Skeletal muscle satellite cell (primary cell): ENCODE measurements around the gene ZFP3. TPM values are rescaled to one million over a fixed set of nuclear protein-coding genes. Genes with fewer than 3 reads are reported as not detected.
A peak's percentile ranks its signal among the peaks of the same experiment; 100 is the strongest.
"Not testable (repeated sequence)": the region's sequence is repeated elsewhere in the genome, so short reads cannot be mapped to it uniquely, and the experiment has no call there.

Experiments
- H3K27me3 ChIP-seq: 2 replicates; pipeline ENCODE4 v1.7.0; 2013; ENCODE audit warnings: low read length; ENCODE audit not compliant: control insufficient read depth, insufficient read depth
- H3K36me3 ChIP-seq: 2 replicates; pipeline ENCODE4 v1.7.0; 2013; ENCODE audit warnings: mild to moderate bottlenecking, control low read depth, low read length; ENCODE audit not compliant: insufficient read depth
- H3K4me1 ChIP-seq: 2 replicates; pipeline ENCODE4 v1.7.0; 2013; ENCODE audit warnings: low read length; ENCODE audit not compliant: control insufficient read depth, insufficient read depth
- H3K4me2 ChIP-seq: 2 replicates; pipeline ENCODE4 v1.7.0; 2013; ENCODE audit warnings: mild to moderate bottlenecking, low read length
- H3K4me3 ChIP-seq: 2 replicates; pipeline ENCODE4 v1.7.0; 2013; ENCODE audit warnings: low read length
- H3K9ac ChIP-seq: 2 replicates; pipeline ENCODE4 v1.7.0; 2013; ENCODE audit warnings: mild to moderate bottlenecking, low read depth, low read length, moderate library complexity
- H3K9me3 ChIP-seq: replicated peaks from 2 replicates; pipeline ENCODE4 v1.7.0; 2013; ENCODE audit warnings: mild to moderate bottlenecking, control low read depth, low read length
- total RNA-seq: library from RNA; depleted of rRNA; stranded (reverse); fragments of >200 nt; gene quantifications from 2 replicates; pipeline ENCODE4 v1.2.3, GENCODE V29; 2012; rRNA removed

Gene ZFP3
- total RNA-seq, result 0.76 and 0.87 TPM in 2 replicates

DNA sequence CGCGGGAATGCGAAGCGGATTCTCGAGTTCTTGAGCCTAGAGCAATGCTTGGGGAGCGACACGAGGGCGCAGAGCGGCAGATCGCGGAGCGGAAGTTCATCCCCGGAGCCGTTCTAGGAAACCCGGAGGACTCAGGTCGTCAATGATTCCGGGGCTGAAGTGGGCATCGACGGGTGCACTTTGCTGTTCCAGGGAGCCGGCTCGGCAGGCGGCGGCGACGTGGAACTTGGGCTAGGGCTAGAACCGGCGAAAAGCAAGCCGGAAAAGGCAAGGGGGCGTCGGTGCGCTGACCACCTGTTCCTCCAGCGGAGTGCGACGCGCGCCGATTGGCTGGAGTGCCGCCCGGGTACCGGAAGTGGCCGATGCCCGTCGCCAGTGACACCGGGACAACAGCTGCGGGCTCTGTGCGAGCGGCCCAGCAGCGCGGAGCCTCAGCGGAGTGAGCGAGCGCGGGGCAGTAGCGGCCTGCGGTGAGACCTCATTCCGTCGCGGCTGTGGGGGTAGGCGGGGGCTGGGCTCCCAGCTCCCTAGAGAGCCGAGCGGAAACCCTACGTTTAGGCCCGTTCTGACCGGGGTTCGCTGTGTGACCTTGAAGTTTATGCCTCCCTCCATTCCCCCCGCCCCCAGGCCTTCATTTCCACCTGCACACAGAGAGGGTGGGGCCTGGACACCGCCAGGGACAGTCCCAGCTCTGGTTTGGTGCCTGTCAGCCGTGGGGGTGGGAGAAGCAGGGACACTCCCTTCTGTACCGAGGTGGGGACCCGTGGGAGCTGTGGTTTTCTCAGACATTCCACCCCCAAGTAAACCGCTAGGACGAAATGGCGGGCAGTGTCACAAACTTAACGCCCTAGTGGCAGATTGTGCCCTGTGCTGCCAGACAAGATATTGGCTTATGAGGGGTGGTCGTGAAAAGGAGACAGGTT, at the start of gene ZFP3:
Gene ZFP3 (plus strand): TSS at position 362 of the 923 bp plus-strand sequence. CDS start 13,038 bp downstream, outside the sequence.
- H3K4me3 ChIP-seq, result peak within 1 kb of the TSS; percentile 77
- no peaks in the 10 kb centered on the region for H3K27me3 ChIP-seq
- no peaks in the 10 kb centered on the region for H3K9me3 ChIP-seq
- H3K9ac ChIP-seq, result peak within 1 kb of the TSS; percentile 76
- peak within 1 kb of the TSS; percentile 82 for H3K4me2 ChIP-seq
- H3K36me3 ChIP-seq, result no peaks in the 10 kb centered on the region
- peaks cover 11% of the 10 kb centered on the region for H3K4me1 ChIP-seq

DNA sequence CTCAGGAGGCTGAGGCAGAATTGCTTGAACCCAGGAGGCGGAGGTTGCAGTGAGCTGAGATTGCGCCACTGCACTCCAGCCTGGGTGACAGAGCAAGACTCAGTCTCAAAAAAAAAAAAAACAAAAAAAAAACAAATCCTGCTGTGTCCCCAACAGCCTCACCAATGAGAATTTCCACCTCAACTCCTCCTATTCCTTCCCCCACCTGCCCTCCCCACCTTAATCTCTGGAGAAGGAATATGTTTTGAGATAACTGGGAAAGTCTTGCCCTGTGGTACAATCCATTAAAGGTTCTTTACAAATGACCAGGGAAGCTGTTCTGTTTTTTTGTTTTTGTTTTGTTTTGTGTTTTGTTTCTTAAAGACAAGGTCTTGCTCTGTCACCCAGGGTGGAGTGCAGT, 48.1 kb upstream of the ZFP3 start:
- H3K4me3 ChIP-seq, H3K9me3 ChIP-seq, H3K4me2 ChIP-seq, H3K4me1 ChIP-seq, H3K27me3 ChIP-seq, H3K36me3 ChIP-seq, H3K9ac ChIP-seq: not testable (repeated sequence)

DNA sequence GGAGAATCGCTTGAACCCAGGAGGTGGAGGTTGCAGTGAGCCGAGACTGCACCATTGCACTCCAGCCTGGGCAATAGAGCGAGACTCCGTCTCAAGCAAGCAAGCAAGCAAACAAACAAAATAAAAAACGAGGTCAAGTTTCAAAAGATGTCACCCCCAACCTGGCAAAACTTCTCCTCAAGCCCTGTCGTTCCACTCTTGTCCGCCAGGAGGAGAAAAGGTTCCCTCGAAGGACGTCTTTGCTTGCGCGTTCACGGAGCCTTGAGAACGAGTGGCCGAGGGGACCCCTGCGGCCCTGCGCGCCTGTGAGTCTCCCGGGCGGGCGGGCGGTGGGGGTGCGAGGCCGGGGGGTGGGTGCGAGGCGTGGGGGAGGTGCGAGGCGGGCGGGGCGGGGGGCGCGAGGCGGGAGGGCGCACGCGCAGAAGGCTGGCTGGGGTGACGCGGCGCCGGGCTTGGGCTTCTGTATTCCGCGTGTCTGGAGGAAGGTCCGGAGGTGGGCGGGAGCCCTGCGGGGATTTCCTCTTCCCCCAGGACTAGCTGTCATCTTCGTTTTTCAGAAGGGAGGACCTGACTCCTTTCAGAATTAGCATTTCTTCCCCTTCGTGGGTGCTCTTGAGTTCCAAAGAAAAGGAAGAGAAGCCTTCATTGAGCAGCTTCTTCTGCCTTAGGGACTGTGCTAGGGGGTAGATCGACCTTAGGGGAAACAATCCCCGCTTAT, 46.7 kb upstream of the ZFP3 start:
- H3K9ac ChIP-seq, result peak overlapping the region; percentile 8
- peaks cover 7% of the 10 kb centered on the region for H3K27me3 ChIP-seq
- no peaks in the 10 kb centered on the region for H3K9me3 ChIP-seq
- H3K4me3 ChIP-seq, result peak overlapping the region; percentile 56
- H3K4me2 ChIP-seq, result peak overlapping the region; percentile 74
- H3K36me3 ChIP-seq, result no peaks in the 10 kb centered on the region
- peaks cover 3% of the 10 kb centered on the region for H3K4me1 ChIP-seq

DNA sequence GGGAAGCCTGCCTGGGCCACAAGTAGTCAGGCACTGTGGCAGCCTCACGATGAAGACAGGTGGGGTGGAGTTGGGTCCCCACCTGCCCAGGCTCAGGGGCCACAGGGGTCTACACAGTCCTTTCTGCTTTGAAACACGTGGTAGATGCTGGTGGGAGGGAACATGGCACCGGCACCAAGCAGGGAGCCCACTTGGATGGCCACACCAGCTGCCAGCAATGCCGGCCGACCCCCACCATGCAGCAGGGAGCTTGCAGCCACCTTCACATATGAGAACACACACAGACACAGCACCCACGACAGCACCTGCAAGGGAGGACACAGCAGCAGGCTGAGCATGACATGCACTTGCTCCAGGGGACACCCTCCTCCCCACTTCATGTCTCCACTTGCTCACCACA, 45.4 kb upstream of the ZFP3 start:
- H3K4me3 ChIP-seq, result no peak overlapping the region

DNA sequence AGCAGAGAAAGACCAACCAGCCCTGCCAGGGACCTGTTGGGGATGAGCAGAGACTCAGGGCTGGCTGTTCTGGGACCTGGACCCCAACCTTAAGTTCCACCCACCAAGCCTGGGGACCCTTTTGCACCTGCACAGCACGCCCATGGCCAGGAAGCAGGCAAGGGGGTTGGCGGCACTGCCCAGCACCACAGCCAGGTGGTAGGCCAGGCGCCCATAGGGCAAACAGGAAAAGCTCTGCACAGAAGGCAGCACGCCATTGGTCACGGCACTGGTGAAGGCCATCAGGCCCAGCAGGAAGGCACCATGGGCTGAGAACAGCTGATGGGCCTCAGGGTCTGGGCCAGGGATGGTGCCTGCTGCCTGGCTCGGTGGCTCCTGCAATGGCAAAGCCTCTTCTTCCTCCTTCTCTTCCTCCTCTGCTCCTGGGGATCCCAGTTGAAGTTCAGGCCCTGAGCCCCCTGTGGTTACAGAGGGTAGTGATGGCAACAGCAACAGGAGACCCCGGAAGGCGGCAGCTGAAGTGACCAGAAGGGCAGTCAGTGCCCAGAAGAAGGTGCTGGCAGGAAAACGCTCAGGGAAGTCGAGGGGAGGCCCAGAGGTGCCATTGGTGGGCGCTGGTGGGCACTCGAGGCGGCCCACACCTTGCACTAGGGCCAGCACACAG, 44.8 kb upstream of the ZFP3 start:
- Histone ChIP-seq H3K4me1 (peaks cover 3% of the 10 kb centered on the region), H3K9ac (no peak overlapping the region), H3K27me3 (peaks cover 7% of the 10 kb centered on the region), H3K4me2 (no peak overlapping the region), H3K4me3 (no peak overlapping the region), H3K9me3 (no peaks in the 10 kb centered on the region), H3K36me3 (no peaks in the 10 kb centered on the region)

More for the DNA sequence above, 45.4 kb upstream of the ZFP3 start:
- no peaks in the 10 kb centered on the region for H3K9me3 ChIP-seq
- H3K4me2 ChIP-seq, result no peak overlapping the region
- H3K9ac ChIP-seq, result no peak overlapping the region
- H3K36me3 ChIP-seq, result no peaks in the 10 kb centered on the region
- peaks cover 7% of the 10 kb centered on the region for H3K27me3 ChIP-seq
- peaks cover 3% of the 10 kb centered on the region for H3K4me1 ChIP-seq

DNA sequence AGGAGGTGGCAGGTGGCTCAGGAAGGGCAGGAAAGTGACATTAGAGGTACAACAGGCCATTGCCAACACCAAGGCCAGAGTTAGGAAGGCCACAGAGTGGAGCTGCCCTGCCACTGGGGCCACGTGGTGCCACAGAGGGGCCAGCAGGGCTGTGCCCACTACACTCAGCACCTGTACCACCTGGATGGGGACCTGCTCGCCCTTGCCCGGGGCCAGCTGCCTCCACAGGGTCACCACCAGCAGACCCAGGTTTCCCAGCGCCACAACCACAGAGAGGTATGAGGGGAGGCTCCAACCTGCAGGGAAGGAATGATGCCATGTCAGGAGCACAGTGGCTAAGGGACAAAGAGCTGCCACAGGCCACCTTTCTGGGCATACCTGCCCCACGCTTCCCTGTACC, 44.2 kb upstream of the ZFP3 start:
- H3K4me3 ChIP-seq, result no peak overlapping the region
- H3K9me3 ChIP-seq, result no peaks in the 10 kb centered on the region
- H3K36me3 ChIP-seq, result no peaks in the 10 kb centered on the region
- H3K9ac ChIP-seq, result no peak overlapping the region
- H3K4me2 ChIP-seq, result no peak overlapping the region
- peaks cover 7% of the 10 kb centered on the region for H3K27me3 ChIP-seq
- H3K4me1 ChIP-seq, result peaks cover 3% of the 10 kb centered on the region

DNA sequence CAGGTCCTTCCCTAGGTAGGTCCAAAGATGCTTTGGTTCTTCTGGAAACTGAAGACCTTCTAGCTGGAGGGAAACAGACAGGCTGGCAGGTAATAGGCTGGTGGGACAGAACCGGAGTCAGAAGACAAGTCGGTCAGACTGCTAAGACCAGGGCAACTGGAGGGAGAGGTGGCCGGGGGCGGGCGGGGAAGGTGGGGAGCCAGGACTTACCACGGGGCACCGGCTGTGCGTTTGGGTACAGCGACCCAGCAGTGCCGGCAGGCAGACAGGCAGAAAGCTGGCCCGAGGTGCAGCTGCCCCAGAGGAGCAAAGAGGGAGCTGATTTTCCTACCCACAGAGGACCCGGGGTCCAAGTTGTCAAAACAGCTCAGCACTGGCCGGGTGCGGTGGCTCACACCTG, 43.6 kb upstream of the ZFP3 start:
- peaks cover 7% of the 10 kb centered on the region for H3K27me3 ChIP-seq
- no peak overlapping the region for H3K4me3 ChIP-seq
- H3K9ac ChIP-seq, result no peak overlapping the region
- H3K9me3 ChIP-seq, result no peaks in the 10 kb centered on the region
- H3K4me1 ChIP-seq, result peaks cover 3% of the 10 kb centered on the region
- no peaks in the 10 kb centered on the region for H3K36me3 ChIP-seq
- no peak overlapping the region for H3K4me2 ChIP-seq

DNA sequence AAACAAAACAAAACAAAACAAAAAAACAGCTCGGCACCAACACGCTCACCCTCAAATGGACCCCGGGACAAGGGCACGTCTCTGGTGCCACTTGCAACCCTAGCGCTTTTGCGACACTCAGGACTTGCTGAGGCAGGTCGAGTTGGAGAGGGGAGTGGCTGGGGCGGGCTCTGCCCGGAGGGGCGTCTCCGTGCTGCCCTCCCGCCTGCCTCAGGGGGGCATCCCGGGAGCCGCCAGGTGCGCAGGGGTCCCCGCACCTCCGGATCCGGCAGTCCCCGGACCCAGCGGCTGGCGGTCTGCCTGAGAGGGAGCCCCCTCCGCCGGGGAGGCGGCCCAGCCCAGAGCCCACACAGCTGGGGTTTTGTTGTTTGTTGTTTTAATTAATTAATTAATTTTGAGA, 43.0 kb upstream of the ZFP3 start, which contains the start of gene SLC52A1:
Gene SLC52A1 (minus strand): TSS at position 112 of the 400 bp plus-strand sequence. CDS start 820 bp downstream, outside the sequence.
- H3K4me2 ChIP-seq, result peak within 1 kb of the TSS; percentile 67

DNA sequence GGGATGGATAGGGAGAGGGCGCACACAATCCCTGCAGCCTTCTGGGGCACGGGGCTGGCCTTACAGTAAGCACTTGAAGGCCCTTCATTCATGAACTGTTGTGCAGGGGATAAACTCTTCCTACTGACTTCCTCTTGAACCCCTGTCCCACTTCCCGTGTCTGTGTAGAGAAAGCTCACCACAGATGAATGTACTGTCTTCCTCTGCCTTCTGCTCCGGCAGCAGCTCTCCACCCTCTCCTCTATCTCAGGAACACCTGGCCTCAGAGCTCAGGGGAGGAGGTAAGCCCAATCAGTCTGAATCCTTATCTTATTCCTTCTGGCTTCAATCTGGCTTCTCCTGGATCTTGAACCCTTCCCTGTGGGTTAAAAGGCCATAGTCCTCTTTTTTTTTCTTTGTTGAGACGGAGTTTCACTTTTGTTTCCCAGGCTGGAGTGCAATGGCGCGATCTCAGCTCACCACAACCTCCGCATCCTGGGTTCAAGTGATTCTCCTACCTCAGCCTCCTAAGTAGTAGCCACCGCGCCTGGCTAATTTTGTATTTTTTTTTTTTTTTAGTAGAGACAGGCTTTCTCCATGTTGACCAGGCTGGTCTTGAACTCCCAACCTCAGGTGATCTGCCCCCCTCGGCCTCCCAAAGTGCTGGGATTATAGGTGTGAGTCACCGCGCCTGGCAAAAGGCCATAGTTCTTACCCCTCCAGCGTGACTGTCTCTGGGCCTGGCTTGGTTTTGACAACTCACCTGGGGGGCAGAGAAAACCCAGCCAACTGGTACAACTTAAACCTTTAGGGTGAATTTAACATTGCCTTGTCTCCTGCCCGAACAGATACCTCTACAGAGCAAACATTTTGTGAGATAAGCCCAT, 35.9 kb upstream of the ZFP3 start:
- Histone ChIP-seq H3K4me2 (no peak overlapping the region), H3K4me3 (no peak overlapping the region), H3K9ac (no peak overlapping the region), H3K9me3 (no peaks in the 10 kb centered on the region), H3K27me3 (no peaks in the 10 kb centered on the region), H3K4me1 (no peaks in the 10 kb centered on the region), H3K36me3 (no peaks in the 10 kb centered on the region)

More for the DNA sequence above, 43.0 kb upstream of the ZFP3 start, which contains the start of gene SLC52A1:
- H3K4me3 ChIP-seq, result peak within 1 kb of the TSS; percentile 39
- no peaks in the 10 kb centered on the region for H3K36me3 ChIP-seq
- H3K27me3 ChIP-seq, result peaks cover 7% of the 10 kb centered on the region
- H3K9me3 ChIP-seq, result no peaks in the 10 kb centered on the region
- no peak within 1 kb of the TSS for H3K9ac ChIP-seq
- peaks cover 3% of the 10 kb centered on the region for H3K4me1 ChIP-seq

DNA sequence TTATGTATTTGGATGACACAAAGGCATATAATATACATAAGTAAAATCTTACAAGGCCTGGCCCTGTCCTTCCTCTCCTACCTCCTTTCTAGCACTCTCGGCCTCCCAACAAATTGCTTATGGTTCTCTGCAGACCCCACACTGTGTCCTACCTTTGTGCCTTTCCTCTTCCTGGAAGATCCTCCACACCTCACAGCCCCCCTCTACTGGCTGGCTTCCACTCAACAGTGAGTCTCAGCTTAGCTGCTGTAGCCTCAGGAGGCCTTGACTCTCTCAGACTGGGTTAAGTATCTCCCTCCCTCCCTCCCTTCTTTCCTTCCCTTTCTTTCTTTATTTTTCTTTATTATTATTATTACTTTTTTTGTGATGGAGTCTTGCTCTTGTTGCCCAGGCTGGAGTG, 34.7 kb upstream of the ZFP3 start:
- Histone ChIP-seq H3K4me1 (no peaks in the 10 kb centered on the region), H3K9ac (no peak overlapping the region), H3K4me3 (no peak overlapping the region), H3K36me3 (no peaks in the 10 kb centered on the region), H3K27me3 (no peaks in the 10 kb centered on the region), H3K9me3 (no peaks in the 10 kb centered on the region), H3K4me2 (no peak overlapping the region)
